ENCODE results near the gene PPM1N.

PPM1N gene

DNA sequence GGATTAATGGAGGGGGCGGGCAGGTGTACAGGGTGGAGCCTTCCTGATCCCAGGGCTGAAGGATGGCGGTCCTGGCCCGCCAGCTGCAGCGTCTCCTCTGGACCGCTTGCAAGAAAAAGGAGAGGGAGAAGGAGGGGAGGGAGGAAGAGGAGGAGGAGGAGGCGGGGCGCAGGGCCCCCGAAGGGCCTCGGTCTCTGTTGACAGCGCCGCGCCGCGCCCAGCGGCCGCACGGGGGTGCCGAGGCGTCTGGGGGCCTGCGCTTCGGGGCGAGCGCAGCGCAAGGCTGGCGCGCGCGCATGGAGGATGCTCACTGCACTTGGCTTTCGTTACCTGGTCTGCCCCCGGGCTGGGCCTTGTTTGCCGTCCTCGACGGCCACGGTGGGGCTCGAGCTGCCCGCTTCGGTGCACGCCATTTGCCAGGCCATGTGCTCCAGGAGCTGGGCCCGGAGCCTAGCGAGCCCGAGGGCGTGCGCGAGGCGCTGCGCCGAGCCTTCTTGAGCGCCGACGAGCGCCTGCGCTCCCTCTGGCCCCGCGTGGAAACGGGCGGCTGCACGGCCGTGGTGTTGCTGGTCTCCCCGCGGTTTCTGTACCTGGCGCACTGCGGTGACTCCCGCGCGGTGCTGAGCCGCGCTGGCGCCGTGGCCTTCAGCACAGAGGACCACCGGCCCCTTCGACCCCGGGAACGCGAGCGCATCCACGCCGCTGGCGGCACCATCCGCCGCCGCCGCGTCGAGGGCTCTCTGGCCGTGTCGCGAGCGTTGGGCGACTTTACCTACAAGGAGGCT lies at the start of gene PPM1N:
Gene PPM1N (plus strand): TSS at position 33 of the 785 bp plus-strand sequence. CDS start 30 bp downstream, at position 63.
- TF ChIP-seq CTCF (IDR thresholded peaks at IDR 0.05; ENCODE audit: control insufficient read depth, extremely low read depth, insufficient read depth), result no peak
- peak within 1 kb of the TSS; percentile 25; the same call in 1 of the 2 replicates for H3K4me3 ChIP-seq (ENCODE audit: low read depth, low read length)
- no peak for DNase-seq (ENCODE audit: low read depth)

- no peak overlapping the region for H3K4me3 ChIP-seq (ENCODE audit: low read depth, low read length)
- no peak for TF ChIP-seq CTCF (IDR thresholded peaks at IDR 0.05; ENCODE audit: control insufficient read depth, extremely low read depth, insufficient read depth)
- DNase-seq (ENCODE audit: low read depth), result no peak
These were observed 49.4 kb upstream of the PPM1N start for GRCh38 chr19:45448887-45449299.

- no peak for TF ChIP-seq CTCF (IDR thresholded peaks at IDR 0.05; ENCODE audit: control insufficient read depth, extremely low read depth, insufficient read depth)
- peak overlapping the region; percentile 55 for H3K4me3 ChIP-seq (ENCODE audit: low read depth, low read length)
- no peak for DNase-seq (ENCODE audit: low read depth)
These were observed 48.3 kb upstream of the PPM1N start for GRCh38 chr19:45450012-45450333.

- peak overlapping the region; percentile 52 for H3K4me3 ChIP-seq (ENCODE audit: low read depth, low read length)
- no peak for DNase-seq (ENCODE audit: low read depth)
- TF ChIP-seq CTCF (IDR thresholded peaks at IDR 0.05; ENCODE audit: control insufficient read depth, extremely low read depth, insufficient read depth), result no peak
These were observed 47.0 kb upstream of the PPM1N start for GRCh38 chr19:45451131-45451849.

DNA sequence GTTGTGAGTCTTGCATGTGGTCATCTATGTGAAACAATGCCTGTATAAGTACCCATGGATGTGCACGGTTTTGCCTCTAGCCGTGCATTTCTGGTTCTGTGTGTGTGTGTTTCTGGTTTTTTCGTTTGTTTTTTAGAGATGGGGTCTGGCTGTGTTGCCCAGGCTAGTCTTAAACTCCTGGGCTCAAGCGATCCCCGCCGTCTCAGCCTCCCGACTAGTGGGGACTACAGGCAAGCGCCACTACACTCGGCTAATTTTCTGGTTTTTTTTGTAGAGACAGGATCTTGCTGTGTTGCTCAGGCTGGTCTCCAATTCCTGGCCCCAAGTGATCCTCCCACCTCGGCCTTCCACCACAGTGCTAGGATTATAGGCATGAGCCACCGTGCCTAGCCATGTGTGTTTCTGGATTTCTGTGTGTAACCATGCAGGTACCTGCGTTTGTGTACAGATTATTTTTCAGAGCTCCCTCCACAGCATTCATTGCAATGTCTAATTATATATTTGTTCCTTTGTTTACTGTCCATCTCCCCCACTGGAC lies 46.3 kb upstream of the PPM1N start:
- DNase-seq (ENCODE audit: low read depth), result no peak
- H3K4me3 ChIP-seq (ENCODE audit: low read depth, low read length), result no peak overlapping the region
- TF ChIP-seq CTCF (IDR thresholded peaks at IDR 0.05; ENCODE audit: control insufficient read depth, extremely low read depth, insufficient read depth), result no peak

GRCh38 chr19:45455707-45456499 lies 42.3 kb upstream of the PPM1N start:
- H3K4me3 ChIP-seq (ENCODE audit: low read depth, low read length), result no peak overlapping the region
- no peak for TF ChIP-seq CTCF (IDR thresholded peaks at IDR 0.05; ENCODE audit: control insufficient read depth, extremely low read depth, insufficient read depth)
- no peak for DNase-seq (ENCODE audit: low read depth)
